Osteocyte (in vitro differentiated cells): ENCODE measurements around the gene RAB27A. TPM values are rescaled to one million over a fixed set of nuclear protein-coding genes. Genes with fewer than 3 reads are reported as not detected.

Experiments used
- DNase-seq: peaks from one replicate; pipeline ENCODE4 v3.0.0; 2021; ENCODE audit warnings: mixed read lengths; ENCODE audit not compliant: unreplicated experiment; ENCODE audit errors: extremely low spot score
- H3K27ac Mint-ChIP-seq: one replicate; pipeline ENCODE4 v1.8.0; 2021; ENCODE audit warnings: mild to moderate bottlenecking, mixed read lengths; ENCODE audit not compliant: unreplicated experiment
- H3K27me3 Mint-ChIP-seq: one replicate; pipeline ENCODE4 v1.8.0; 2021; ENCODE audit warnings: mixed read lengths; ENCODE audit not compliant: unreplicated experiment
- H3K36me3 Mint-ChIP-seq: one replicate; pipeline ENCODE4 v1.8.0; 2021; ENCODE audit warnings: mixed read lengths; ENCODE audit not compliant: unreplicated experiment
- H3K4me1 Mint-ChIP-seq: one replicate; pipeline ENCODE4 v1.8.0; 2021; ENCODE audit warnings: mixed read lengths; ENCODE audit not compliant: unreplicated experiment
- H3K4me3 Mint-ChIP-seq: one replicate; pipeline ENCODE4 v1.8.0; 2021; ENCODE audit warnings: mild to moderate bottlenecking, moderate library complexity, mixed read lengths; ENCODE audit not compliant: unreplicated experiment
- H3K9me3 Mint-ChIP-seq: one replicate; pipeline ENCODE4 v1.8.0; 2021; ENCODE audit warnings: mixed read lengths; ENCODE audit not compliant: unreplicated experiment
- total RNA-seq: library from RNA; stranded (reverse); gene quantifications from 2 replicates; pipeline ENCODE4 v1.2.1, GENCODE V29; 2021
- TF ChIP-seq, protein P1 (sequence below): fragments of 200-600 bp; sonication (generic); IDR thresholded peaks from 2 replicates; pipeline ENCODE4 v1.5.0; 2021; ENCODE audit warnings: antibody characterized with exemption, mild to moderate bottlenecking, moderate library complexity

Gene RAB27A
- total RNA-seq, 1 donor from 2014 or later: 12.4 TPM

DNA sequence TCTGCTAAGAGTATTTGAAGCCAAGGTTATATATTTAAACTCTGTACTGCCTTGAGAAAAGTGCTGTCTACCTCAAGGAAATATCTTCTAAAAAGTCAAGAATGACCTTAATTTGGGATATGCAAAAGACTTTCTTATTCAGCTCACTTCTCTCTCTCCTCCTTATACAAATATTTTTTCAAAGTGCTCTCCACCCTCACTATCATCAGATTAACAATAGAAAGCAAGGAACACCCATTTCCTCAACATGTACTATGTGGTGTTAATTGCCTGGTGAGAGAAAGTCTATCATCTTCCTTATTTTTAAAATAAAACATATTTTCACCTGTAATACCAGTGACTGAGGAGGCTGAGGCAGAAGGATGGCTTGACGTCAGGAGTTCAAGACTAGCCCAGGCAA lies 48.4 kb downstream of the RAB27A start:
- H3K27me3 Mint-ChIP-seq: no peaks in the 10 kb centered on the region
- H3K9me3 Mint-ChIP-seq: no peaks in the 10 kb centered on the region

DNA sequence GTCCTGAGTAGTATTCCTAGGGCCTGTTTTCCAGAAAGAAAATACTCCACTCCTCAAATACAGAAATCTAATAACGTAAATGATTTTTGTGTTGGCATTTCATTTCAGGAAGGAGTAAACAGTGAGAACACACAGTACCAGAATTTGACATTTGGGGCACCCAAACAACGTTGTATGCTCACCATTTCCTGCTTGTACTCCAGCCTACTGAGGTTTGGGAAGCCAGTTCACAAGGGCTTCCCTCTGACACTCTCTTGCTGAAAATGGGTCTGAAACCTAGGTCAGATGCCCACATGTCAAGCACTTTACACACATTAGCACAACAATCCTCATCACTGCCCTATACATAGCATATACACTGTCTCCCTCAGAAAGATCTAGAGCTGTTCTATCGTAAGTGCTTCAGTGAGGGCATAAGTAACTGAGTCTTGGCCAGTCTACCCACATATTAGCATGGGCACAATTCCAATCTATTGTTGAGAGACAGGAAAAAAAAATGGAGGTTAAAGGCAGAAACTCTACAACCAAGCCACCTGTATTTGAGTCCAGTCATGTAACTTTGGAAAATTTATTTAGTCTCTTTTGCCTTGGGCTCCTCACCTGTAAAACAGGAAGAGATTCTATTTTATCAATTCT lies 49.4 kb downstream of the RAB27A start:
- H3K9me3 Mint-ChIP-seq: no peaks in the 10 kb centered on the region
- H3K4me1 Mint-ChIP-seq: peaks cover 4% of the 10 kb centered on the region
- TF ChIP-seq, protein P1, sequence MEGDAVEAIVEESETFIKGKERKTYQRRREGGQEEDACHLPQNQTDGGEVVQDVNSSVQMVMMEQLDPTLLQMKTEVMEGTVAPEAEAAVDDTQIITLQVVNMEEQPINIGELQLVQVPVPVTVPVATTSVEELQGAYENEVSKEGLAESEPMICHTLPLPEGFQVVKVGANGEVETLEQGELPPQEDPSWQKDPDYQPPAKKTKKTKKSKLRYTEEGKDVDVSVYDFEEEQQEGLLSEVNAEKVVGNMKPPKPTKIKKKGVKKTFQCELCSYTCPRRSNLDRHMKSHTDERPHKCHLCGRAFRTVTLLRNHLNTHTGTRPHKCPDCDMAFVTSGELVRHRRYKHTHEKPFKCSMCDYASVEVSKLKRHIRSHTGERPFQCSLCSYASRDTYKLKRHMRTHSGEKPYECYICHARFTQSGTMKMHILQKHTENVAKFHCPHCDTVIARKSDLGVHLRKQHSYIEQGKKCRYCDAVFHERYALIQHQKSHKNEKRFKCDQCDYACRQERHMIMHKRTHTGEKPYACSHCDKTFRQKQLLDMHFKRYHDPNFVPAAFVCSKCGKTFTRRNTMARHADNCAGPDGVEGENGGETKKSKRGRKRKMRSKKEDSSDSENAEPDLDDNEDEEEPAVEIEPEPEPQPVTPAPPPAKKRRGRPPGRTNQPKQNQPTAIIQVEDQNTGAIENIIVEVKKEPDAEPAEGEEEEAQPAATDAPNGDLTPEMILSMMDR: no peak
- no peak overlapping the region for H3K27ac Mint-ChIP-seq
- H3K36me3 Mint-ChIP-seq: no peaks in the 10 kb centered on the region
- no peak for DNase-seq
- no peaks in the 10 kb centered on the region for H3K27me3 Mint-ChIP-seq
- H3K4me3 Mint-ChIP-seq: no peak overlapping the region

More for the DNA sequence above, 48.4 kb downstream of the RAB27A start:
- no peak overlapping the region for H3K27ac Mint-ChIP-seq
- no peak overlapping the region for H3K4me3 Mint-ChIP-seq
- DNase-seq: no peak
- no peaks in the 10 kb centered on the region for H3K36me3 Mint-ChIP-seq
- TF ChIP-seq, protein P1: no peak
- H3K4me1 Mint-ChIP-seq: peaks cover 4% of the 10 kb centered on the region

DNA sequence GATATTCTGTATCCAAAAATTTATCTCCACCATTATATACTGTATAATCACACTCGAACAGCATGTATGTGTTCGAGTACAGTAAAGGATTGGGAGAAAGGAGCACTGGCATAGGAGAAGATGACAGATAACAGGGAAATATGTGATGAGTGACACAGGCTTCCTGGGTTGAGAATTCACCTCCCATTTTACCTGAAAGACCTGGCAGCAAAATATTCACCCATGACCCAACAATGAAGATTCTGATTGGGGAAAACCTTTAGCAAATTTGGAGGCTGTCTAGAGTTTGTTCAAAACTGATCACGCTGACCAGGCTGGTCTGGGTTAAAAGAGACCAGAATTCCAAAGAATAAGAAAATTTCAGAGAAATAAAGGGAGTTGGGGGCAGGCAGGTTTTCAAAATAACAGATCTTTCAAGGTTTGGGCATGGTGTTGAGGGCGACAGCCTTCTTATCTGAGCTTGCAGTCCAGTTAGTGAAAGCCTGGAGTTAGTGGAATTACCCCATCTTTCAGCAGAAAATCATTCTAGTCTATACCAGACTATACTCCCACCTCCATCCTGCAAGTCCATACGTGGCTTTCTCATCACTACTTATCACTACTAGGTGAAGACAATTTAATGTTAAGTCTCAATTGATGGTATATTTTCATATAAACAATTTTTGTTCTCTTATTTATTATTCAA lies 50.0 kb downstream of the RAB27A start:
- Mint-ChIP-seq H3K4me1 (peaks cover 4% of the 10 kb centered on the region), H3K4me3 (no peak overlapping the region), H3K9me3 (no peaks in the 10 kb centered on the region), H3K27ac (no peak overlapping the region), H3K27me3 (no peaks in the 10 kb centered on the region), H3K36me3 (no peaks in the 10 kb centered on the region)
- TF ChIP-seq, protein P1: no peak
- no peak for DNase-seq

DNA sequence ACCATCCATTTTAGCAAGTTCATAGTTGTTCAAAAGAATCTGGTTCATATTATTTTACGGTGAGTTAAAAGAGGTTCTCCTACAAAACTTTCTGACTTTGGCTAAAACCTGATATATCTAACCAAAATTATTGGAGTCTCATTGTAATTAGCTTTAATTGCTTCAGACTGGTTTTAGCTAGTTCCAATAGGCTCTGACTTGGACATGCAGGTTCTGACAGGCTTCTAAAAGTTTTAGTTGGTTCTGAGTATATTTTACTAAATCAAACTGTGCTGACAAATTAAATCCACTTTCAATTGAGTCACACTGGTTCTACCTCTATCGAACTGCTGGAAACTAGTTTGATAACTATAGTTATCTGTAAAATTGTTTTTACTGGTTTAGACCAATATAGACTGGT lies 50.7 kb downstream of the RAB27A start:
- Mint-ChIP-seq H3K4me1 (peaks cover 4% of the 10 kb centered on the region), H3K27ac (no peak overlapping the region), H3K27me3 (no peaks in the 10 kb centered on the region), H3K36me3 (peaks cover 2% of the 10 kb centered on the region), H3K9me3 (no peaks in the 10 kb centered on the region), H3K4me3 (no peak overlapping the region)
- DNase-seq: no peak
- TF ChIP-seq, protein P1: no peak
